Measurements from ENCODE around the gene MEIS1.

Gene MEIS1

GRCh38 chr2:66566726-66567399 is 131.9 kb downstream of the MEIS1 start:
- no peak for DNase-seq (ENCODE audit: low read depth)

- DNase-seq (ENCODE audit: low read depth) = no peak
Observed at GRCh38 chr2:66567729-66568128, 132.8 kb downstream of the MEIS1 start.

GRCh38 chr2:66568650-66569300 is 133.8 kb downstream of the MEIS1 start:
- no peak for DNase-seq (ENCODE audit: low read depth)

- DNase-seq (ENCODE audit: low read depth) = no peak
Observed at GRCh38 chr2:66569321-66569851, 134.5 kb downstream of the MEIS1 start.

GRCh38 chr2:66569974-66570373 is 135.0 kb downstream of the MEIS1 start:
- DNase-seq (ENCODE audit: low read depth) = no peak

- DNase-seq (ENCODE audit: low read depth) = no peak
Observed at GRCh38 chr2:66570471-66570870, 135.5 kb downstream of the MEIS1 start.

GRCh38 chr2:66571918-66572317 is 137.0 kb downstream of the MEIS1 start:
- no peak for DNase-seq (ENCODE audit: low read depth)

GRCh38 chr2:66572391-66572790 is 137.5 kb downstream of the MEIS1 start:
- no peak for DNase-seq (ENCODE audit: low read depth)

GRCh38 chr2:66573416-66573815 is 138.5 kb downstream of the MEIS1 start:
- no peak for DNase-seq (ENCODE audit: low read depth)

- DNase-seq (ENCODE audit: low read depth) = no peak
Observed at GRCh38 chr2:66573821-66574233, 138.9 kb downstream of the MEIS1 start.

GRCh38 chr2:66574701-66575624 is 140.0 kb downstream of the MEIS1 start:
- no peak for DNase-seq (ENCODE audit: low read depth)

- DNase-seq (ENCODE audit: low read depth) = no peak
Observed at GRCh38 chr2:66575625-66576310, 140.8 kb downstream of the MEIS1 start.

GRCh38 chr2:66576311-66576560 is 141.3 kb downstream of the MEIS1 start:
- no peak for DNase-seq (ENCODE audit: low read depth)

- DNase-seq (ENCODE audit: low read depth) = no peak
Observed at GRCh38 chr2:66576561-66577320, 141.8 kb downstream of the MEIS1 start.

GRCh38 chr2:66577321-66578053 is 142.6 kb downstream of the MEIS1 start:
- no peak for DNase-seq (ENCODE audit: low read depth)

GRCh38 chr2:66578054-66578686 is 143.2 kb downstream of the MEIS1 start:
- no peak for DNase-seq (ENCODE audit: low read depth)

- DNase-seq (ENCODE audit: low read depth) = no peak
Observed at GRCh38 chr2:66578687-66579106, 143.8 kb downstream of the MEIS1 start.

- no peak for DNase-seq (ENCODE audit: low read depth)
Observed at GRCh38 chr2:66579186-66580126, 144.5 kb downstream of the MEIS1 start.
